H9 (cell line): Measurements from ENCODE around the gene ARHGEF17. TPM values are rescaled to one million over a fixed set of nuclear protein-coding genes. Genes with fewer than 3 reads are reported as not detected.

Experiments used
- DNase-seq: peaks from one replicate; pipeline ENCODE4 v3.0.0-alpha.2; 2017
- H2AFZ ChIP-seq: one replicate; pipeline ENCODE4 v1.6.1; 2013; ENCODE audit warnings: mild to moderate bottlenecking, low read length, control low read depth, moderate library complexity
- H2AK5ac ChIP-seq: 2 replicates; pipeline ENCODE4 v1.6.1; 2013; ENCODE audit warnings: low read length, control low read depth, mixed read lengths; ENCODE audit not compliant: insufficient read length
- H2BK120ac ChIP-seq: one replicate; pipeline ENCODE4 v1.6.1; 2013; ENCODE audit warnings: low read depth, mild to moderate bottlenecking, low read length, control low read depth, inconsistent platforms; ENCODE audit not compliant: poor library complexity, severe bottlenecking
- H2BK12ac ChIP-seq: 2 replicates; pipeline ENCODE4 v1.6.1; 2013; ENCODE audit warnings: low read length, control low read depth, mixed read lengths, low read depth; ENCODE audit not compliant: insufficient read length
- H2BK15ac ChIP-seq: 2 replicates; pipeline ENCODE4 v1.6.1; 2013; ENCODE audit warnings: low read depth, low read length, control low read depth
- H2BK20ac ChIP-seq: one replicate; pipeline ENCODE4 v1.6.1; 2013; ENCODE audit warnings: low read depth, mild to moderate bottlenecking, low read length, control low read depth, inconsistent platforms; ENCODE audit not compliant: poor library complexity, severe bottlenecking
- H2BK5ac ChIP-seq: 2 replicates; pipeline ENCODE4 v1.6.1; 2013; ENCODE audit warnings: low read length, control low read depth, mixed read lengths; ENCODE audit not compliant: insufficient read length
- H3K14ac ChIP-seq: 2 replicates; pipeline ENCODE4 v1.6.1; 2013; ENCODE audit warnings: low read length, control low read depth; ENCODE audit not compliant: insufficient read depth
- H3K18ac ChIP-seq: 2 replicates; pipeline ENCODE4 v1.6.1; 2013; ENCODE audit warnings: low read depth, mild to moderate bottlenecking, mixed read lengths, low read length, control low read depth; ENCODE audit not compliant: insufficient read length
- H3K23ac ChIP-seq: 2 replicates; pipeline ENCODE4 v1.6.1; 2013; ENCODE audit warnings: low read length, control low read depth, mixed read lengths, low read depth; ENCODE audit not compliant: insufficient read length
- H3K23me2 ChIP-seq: 2 replicates; pipeline ENCODE4 v1.6.1; 2013; ENCODE audit warnings: low read depth, mild to moderate bottlenecking, mixed read lengths, low read length, control low read depth; ENCODE audit not compliant: insufficient read length, poor library complexity, severe bottlenecking
- H3K27ac ChIP-seq: 2 replicates; pipeline ENCODE4 v1.5.1; 2013; ENCODE audit warnings: low read length, control low read depth, mixed read lengths, low read depth; ENCODE audit not compliant: insufficient read length
- H3K27me3 ChIP-seq: 2 replicates; pipeline ENCODE4 v1.6.1; 2013; ENCODE audit warnings: low read length, control low read depth, inconsistent platforms; ENCODE audit not compliant: insufficient read depth
- H3K4ac ChIP-seq: 2 replicates; pipeline ENCODE4 v1.6.1; 2013; ENCODE audit warnings: low read depth, mild to moderate bottlenecking, control low read depth, inconsistent platforms, low read length, moderate library complexity
- H3K4me1 ChIP-seq: 2 replicates; pipeline ENCODE4 v1.6.1; 2013; ENCODE audit warnings: low read length, control low read depth, inconsistent platforms; ENCODE audit not compliant: insufficient read depth
- H3K4me2 ChIP-seq: 2 replicates; pipeline ENCODE4 v1.6.1; 2013; ENCODE audit warnings: low read length, control low read depth, mixed read lengths; ENCODE audit not compliant: insufficient read length, insufficient read depth
- H3K56ac ChIP-seq: 2 replicates; pipeline ENCODE4 v1.6.1; 2013; ENCODE audit warnings: low read depth, mild to moderate bottlenecking, mixed read lengths, low read length, control low read depth; ENCODE audit not compliant: insufficient read length
- H3K79me1 ChIP-seq: 2 replicates; pipeline ENCODE4 v1.6.1; 2013; ENCODE audit warnings: low read depth, mild to moderate bottlenecking, moderate library complexity, low read length, control low read depth, inconsistent platforms; ENCODE audit not compliant: insufficient read depth, poor library complexity, severe bottlenecking
- H3K79me2 ChIP-seq: 2 replicates; pipeline ENCODE4 v1.6.1; 2013; ENCODE audit warnings: low read length, control low read depth, inconsistent platforms; ENCODE audit not compliant: insufficient read depth
- H3K9ac ChIP-seq: 2 replicates; pipeline ENCODE4 v1.6.1; 2013; ENCODE audit warnings: low read length, control low read depth, mixed read lengths; ENCODE audit not compliant: insufficient read length; ENCODE audit errors: extremely low read depth
- H3K9me3 ChIP-seq: one replicate; pipeline ENCODE4 v1.6.1; 2013; ENCODE audit warnings: low read depth, low read length, inconsistent platforms; ENCODE audit not compliant: control insufficient read depth
- H3T11ph ChIP-seq: one replicate; pipeline ENCODE4 v1.6.1; 2013; ENCODE audit warnings: mild to moderate bottlenecking, low read length, control low read depth, inconsistent platforms
- H4K20me1 ChIP-seq: one replicate; pipeline ENCODE4 v1.6.1; 2013; ENCODE audit not compliant: control insufficient read depth, insufficient read length, insufficient read depth
- H4K5ac ChIP-seq: 2 replicates; pipeline ENCODE4 v1.6.1; 2013; ENCODE audit warnings: low read depth, mild to moderate bottlenecking, mixed read lengths, low read length, control low read depth; ENCODE audit not compliant: insufficient read length
- H4K8ac ChIP-seq: replicated peaks from 2 replicates; pipeline ENCODE4 v1.6.1; 2013; ENCODE audit warnings: low read length, control low read depth, mixed read lengths, low read depth; ENCODE audit not compliant: insufficient read length
- H4K91ac ChIP-seq: 2 replicates; pipeline ENCODE4 v1.6.1; 2013; ENCODE audit warnings: low read depth, mild to moderate bottlenecking, moderate library complexity, mixed read lengths, low read length, control low read depth; ENCODE audit not compliant: insufficient read length
- H3K27ac Mint-ChIP-seq, 3 experiments: 2 replicates in 2 of 3; 3 replicates in 1 of 3; pipeline ENCODE4 v1.8.0; 2020 to 2021; ENCODE audit warnings: mixed read lengths in 3 of 3, mild to moderate bottlenecking in 1 of 3, moderate library complexity in 1 of 3
- H3K27me3 Mint-ChIP-seq: 2 replicates; pipeline ENCODE4 v1.8.0; 2021; ENCODE audit warnings: low read depth, mild to moderate bottlenecking, moderate library complexity, mixed read lengths
- H3K36me3 Mint-ChIP-seq, 3 experiments: 2 replicates in 2 of 3; 3 replicates in 1 of 3; pipeline ENCODE4 v1.8.0; 2020 to 2021; ENCODE audit warnings: low read depth in 3 of 3, mixed read lengths in 3 of 3; ENCODE audit not compliant: insufficient read depth in 1 of 3
- H3K4me1 Mint-ChIP-seq, 2 experiments: 2 replicates each; pipeline ENCODE4 v1.8.0; 2020; ENCODE audit warnings: mixed read lengths in 2 of 2
- H3K4me3 Mint-ChIP-seq, 2 experiments: 2 replicates in 1 of 2; 3 replicates in 1 of 2; pipeline ENCODE4 v1.8.0; 2020 to 2021; ENCODE audit warnings: mild to moderate bottlenecking in 2 of 2, mixed read lengths in 2 of 2, moderate library complexity in 1 of 2
- H3K9me3 Mint-ChIP-seq, 2 experiments: 2 replicates in 1 of 2; 3 replicates in 1 of 2; pipeline ENCODE4 v1.8.0; 2020; ENCODE audit warnings: mild to moderate bottlenecking in 2 of 2, mixed read lengths in 2 of 2, moderate library complexity in 1 of 2
- CTCF ChIP-seq: fragments of 200-600 bp; sonication (generic); conservative IDR thresholded peaks from 3 replicates; pipeline ENCODE4 v1.8.0; 2021; ENCODE audit warnings: antibody characterized with exemption, mild to moderate bottlenecking
- WGBS: extraction: QIAGEN DNeasy Blood & Tissue Kit; methylation state at CpG from one replicate; pipeline ENCODE4 v1.1.7; 2013; ENCODE audit warnings: missing lambda C conversion rate, low lambda C conversion rate, mixed read lengths; ENCODE audit not compliant: insufficient read length; ENCODE audit errors: extremely low coverage; 5-methylcytosine and 5-hydroxymethylcytosine counted together
- total RNA-seq: library from RNA; stranded (reverse); gene quantifications from 2 replicates; pipeline ENCODE4 v1.2.1, GENCODE V29; 2021

Gene ARHGEF17
- total RNA-seq, 1 experiment from 2014 or later: 7.4 TPM

DNA sequence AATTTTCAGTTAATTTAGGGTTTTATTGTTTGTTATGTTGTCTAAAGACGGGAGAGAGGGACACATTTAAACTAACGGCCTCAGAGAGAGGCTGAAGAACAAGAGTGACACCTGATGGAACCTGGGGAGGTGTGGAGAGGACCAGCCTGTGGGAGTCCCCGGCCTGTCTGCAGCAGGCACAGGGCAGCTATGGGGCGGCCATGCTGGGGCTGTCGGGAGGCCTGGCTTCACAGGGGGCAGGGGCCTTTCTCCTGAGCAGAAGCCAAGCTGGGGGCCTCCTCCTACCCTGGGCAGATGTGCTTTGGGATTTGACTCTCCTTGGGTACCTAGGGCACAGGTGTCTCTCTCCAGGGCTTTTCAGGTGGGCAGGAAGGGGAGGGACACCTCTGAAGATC lies 90.1 kb downstream of the ARHGEF17 start:
- no peak for TF ChIP-seq CTCF
- H3K9me3 ChIP-seq: no peaks in the 10 kb centered on the region
- H3K56ac ChIP-seq: no peak overlapping the region
- no peak overlapping the region for H2BK5ac ChIP-seq
- no peak overlapping the region for H3K4me2 ChIP-seq
- no peaks in the 10 kb centered on the region for H3K27me3 ChIP-seq
- no peak overlapping the region for H2AFZ ChIP-seq
- Mint-ChIP-seq H3K4me3 (no peak overlapping the region), H3K27ac (no peak overlapping the region), H3K27me3 (peaks cover 2% of the 10 kb centered on the region), H3K36me3 (peaks cover 0 to 3% (median 0%) of the 10 kb centered on the region in 3 experiments; a peak in 1 of 7 replicates), H3K9me3 (no peaks in the 10 kb centered on the region), H3K4me1 (peaks cover 19% of the 10 kb centered on the region in 2 experiments)
- no peaks in the 10 kb centered on the region for H3K79me2 ChIP-seq
- H3K23ac ChIP-seq: no peak overlapping the region
- no peak for DNase-seq
- H3K79me1 ChIP-seq: no peaks in the 10 kb centered on the region
- no peaks in the 10 kb centered on the region for H3K23me2 ChIP-seq
- no peak overlapping the region for H3K4ac ChIP-seq
- no peak overlapping the region for H3K9ac ChIP-seq
- no peak overlapping the region for H2BK12ac ChIP-seq
- H3K14ac ChIP-seq: no peak overlapping the region
- H2AK5ac ChIP-seq: no peak overlapping the region
- H2BK15ac ChIP-seq: no peak overlapping the region
- no peak overlapping the region for H3T11ph ChIP-seq
- no peak overlapping the region for H4K91ac ChIP-seq
- H2BK20ac ChIP-seq: no peak overlapping the region
- H4K20me1 ChIP-seq: no peaks in the 10 kb centered on the region
- no CpG with 5 or more reads among the region's 5 CpGs for WGBS
- no peaks in the 10 kb centered on the region for H3K4me1 ChIP-seq
- H2BK120ac ChIP-seq: no peak overlapping the region
- no peak overlapping the region for H3K27ac ChIP-seq
- no peak overlapping the region for H4K8ac ChIP-seq
- H3K18ac ChIP-seq: no peak overlapping the region
- no peak overlapping the region for H4K5ac ChIP-seq
